Stimulated activated CD4-positive, alpha-beta T cell treated with anti-CD3 and anti-CD28 coated beads, Interleukin-1b, Interleukin-23, amount 100 ng/mL, for 48 hours (primary cell): ENCODE measurements around the gene STAT4.

Source experiments
- DNase-seq: peaks from one replicate; pipeline ENCODE4 v3.0.0-alpha.2; 2020

STAT4 gene

DNA sequence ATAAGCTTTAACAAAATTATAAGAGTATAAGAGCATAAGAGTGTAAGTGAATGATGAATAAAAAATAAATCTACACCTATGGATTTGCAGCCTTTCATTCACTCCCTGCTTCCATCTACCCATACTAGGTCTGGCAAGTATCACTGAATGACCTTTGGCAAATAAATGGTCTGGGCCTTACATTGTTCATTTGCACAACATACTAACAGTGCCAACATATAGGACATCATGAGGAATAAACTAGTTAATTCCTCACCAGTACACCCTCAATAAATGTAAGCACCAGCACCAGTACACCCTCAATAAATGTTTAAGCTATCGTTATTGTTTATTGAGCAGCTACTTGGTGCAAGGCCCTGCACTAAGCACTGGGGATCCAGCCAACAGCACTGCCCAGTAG, 163.7 kb downstream of the STAT4 start:
- no peak for DNase-seq

DNA sequence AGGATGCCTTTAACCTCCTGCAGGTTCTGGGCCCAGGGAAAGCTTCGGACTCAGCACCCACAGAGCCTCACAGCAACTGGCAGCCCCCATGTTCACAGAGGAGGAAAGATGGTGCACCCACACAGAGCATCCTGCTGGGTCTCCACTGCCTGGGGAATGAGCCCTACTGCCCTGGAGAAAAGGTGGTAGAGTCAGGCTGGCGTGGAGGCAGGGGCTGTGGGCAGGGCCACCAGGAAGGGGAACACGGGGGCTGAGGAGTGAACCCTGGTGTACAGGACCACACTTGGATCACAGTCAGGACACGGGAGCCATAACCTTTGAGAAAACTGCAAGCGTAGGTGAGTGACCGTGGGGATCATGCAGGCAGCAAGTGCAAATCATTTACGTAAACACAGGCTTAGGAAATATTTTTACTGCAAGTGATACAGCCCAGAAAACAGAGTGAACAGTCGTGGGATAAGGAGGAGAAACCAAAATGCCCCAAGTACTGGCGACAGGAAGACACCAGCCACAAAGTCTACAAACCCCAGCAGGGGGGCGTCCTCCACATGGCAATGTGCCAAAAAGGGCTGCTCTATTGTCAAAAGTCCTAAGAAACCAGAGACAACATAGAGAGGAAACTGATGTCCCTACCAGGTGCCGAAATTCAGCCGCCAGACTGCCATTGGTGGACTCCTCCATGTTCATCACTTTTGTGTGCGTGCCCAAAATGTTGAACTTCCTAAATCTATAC, 164.4 kb downstream of the STAT4 start:
- no peak for DNase-seq

DNA sequence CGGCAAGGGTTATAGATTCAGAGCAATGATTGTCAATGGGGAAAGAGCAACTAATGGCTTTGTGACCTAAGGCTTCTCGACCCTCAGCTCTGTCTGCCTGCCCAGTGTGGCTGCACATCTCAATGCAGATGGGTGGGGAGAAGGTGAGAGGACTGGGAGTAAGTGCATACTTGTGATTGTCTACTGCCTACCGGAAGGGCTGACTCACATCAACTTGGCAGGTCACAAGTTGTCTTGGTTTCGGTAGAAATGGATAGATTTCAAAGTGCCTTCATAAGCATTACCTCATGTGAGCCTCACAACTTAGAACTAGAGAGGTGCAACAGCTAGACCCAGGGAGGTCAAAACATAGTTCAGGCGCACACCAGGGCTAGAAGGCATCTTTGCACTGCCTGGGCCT, 166.2 kb downstream of the STAT4 start:
- no peak for DNase-seq

DNA sequence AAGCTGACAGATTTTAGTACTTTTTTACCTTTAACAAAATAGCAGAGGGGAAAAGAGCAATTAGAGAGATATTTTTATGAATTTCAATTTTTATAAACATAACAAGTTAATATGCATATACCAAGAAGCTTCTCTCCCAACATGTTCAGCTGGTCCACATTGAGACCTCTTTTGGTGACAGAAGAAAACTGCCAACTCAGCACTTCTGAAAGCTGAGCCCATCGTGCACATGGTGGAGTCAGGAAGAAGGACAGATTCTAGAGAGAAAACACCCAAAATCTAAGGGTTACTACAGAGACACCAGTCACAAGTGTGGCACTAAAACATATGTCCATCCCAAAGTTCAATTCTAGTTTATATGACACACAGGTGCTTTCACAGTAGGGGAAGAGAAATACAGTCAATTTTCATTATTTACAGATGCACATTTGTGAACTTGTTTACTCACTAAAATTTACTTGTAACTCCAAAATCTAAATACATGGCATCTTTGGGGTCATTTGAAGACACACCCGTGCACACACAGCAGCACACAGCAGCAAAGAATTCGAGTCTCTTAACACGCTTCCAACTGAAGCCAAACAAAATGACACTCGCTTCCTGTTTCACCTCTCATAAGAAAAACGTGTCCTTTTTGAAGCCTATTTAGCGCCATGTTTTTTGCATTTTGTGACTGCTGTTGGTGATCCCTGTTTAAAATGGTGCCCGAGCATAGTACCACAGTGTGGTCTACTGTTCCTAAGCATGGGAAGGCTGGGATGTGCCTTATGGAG, 168.3 kb downstream of the STAT4 start:
- DNase-seq = no peak

DNA sequence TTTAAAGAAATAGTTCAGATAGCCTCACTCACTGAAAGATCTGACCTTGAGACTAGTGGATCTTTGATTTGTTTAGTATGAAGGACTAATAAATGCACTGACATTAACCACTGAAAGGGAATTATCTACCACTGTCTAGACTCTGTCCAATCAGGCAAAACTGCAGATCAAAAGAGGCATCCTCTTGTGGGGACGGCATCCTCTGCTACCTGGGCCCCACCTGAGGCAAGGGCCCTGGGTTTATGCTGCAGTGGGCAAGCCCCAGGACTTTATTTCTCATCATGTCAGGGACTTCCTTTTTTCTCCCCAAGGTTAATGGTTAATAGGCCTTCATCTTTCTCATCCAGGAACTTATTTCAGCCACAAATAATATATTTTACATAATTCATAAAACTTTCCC, 169.1 kb downstream of the STAT4 start:
- DNase-seq = no peak

DNA sequence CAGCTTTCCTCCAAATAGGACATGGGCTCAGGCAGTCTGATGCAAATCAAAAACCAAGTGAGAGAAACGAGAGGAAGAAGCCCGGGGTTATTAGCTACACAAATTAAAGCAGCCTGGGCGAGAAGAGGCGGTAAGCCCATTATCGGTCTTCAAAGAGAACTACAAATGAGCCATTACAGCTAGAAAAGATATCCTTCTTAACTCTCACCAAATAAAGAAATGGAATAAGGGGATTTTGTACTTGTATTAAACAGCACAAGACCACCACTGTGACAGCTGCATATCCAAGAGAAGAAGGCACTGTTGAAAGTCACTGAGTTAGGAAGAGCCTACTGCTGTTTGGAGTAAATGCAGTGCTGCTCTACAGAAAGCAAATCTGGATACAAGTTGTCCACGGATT, 169.5 kb downstream of the STAT4 start:
- DNase-seq = no peak

DNA sequence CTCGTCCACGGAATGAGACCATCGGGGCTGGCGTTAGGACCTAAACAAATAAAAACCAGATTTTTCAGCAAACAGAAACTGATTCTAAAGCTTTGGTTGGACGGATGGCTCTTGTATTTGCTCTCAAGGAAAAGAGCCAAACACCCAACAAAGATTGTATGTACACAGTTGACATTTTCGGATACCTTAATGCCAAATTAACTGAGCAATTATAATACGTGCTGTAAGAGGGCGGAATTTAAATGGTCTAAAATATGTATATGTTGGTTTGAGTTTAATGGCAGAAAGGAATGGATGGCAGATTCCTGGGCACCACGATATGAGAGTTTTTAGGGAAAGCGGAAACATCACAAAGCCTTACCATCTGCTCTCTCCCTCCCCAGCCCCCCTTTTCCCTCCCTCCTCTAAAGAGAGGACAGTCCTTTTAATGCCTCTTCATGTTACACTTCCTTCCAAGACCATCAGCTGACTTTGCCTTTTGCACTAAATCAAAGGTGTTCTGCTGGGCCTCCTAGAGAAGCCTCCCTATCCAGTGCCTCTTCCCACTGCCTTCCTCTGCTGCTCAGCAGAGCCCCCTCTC, 170.1 kb downstream of the STAT4 start:
- DNase-seq = no peak

DNA sequence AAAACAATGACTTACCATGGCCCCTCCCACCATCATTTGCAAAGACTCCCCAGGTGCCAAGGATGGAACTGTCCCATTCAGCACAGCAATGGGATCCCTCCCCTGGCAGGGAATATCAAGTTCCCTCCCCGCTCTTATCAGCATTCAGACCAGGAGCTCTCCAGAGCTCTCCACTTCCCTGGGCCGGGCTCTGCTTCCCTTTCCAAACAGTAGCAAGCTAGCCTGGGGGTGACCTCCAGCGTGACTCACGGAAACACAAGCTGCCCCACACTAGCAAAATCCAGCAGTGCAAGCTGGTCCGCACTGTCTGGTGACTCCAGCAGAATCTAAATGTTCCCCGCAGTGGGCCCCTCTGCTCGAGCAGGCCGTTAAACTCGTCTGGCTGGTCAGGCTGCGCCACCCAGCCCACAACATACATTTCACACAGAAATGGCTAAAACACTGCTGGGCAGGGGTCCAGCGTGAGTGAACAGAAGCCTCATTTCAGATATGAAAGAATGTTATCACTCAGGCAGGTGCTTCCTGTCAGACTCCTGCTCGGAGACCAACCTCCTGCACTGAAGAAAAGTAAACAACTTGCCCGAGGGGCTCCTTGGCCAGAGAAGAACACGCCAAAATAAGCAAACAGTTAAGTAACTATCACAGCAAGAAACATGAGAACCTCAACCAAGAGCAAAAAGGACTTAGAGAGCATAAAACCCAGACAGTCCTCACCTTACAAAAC, 170.7 kb downstream of the STAT4 start:
- no peak for DNase-seq
